GM19397 (cell line): ENCODE results near the gene UNC119B.

ENCODE experiments used
- ATAC-seq: cut with Tn5 transposase; IDR thresholded peaks from one replicate; pipeline ENCODE4 v1.9.1; 2021; ENCODE audit warnings: mild to moderate bottlenecking, moderate library complexity; ENCODE audit not compliant: unreplicated experiment

The UNC119B gene

DNA sequence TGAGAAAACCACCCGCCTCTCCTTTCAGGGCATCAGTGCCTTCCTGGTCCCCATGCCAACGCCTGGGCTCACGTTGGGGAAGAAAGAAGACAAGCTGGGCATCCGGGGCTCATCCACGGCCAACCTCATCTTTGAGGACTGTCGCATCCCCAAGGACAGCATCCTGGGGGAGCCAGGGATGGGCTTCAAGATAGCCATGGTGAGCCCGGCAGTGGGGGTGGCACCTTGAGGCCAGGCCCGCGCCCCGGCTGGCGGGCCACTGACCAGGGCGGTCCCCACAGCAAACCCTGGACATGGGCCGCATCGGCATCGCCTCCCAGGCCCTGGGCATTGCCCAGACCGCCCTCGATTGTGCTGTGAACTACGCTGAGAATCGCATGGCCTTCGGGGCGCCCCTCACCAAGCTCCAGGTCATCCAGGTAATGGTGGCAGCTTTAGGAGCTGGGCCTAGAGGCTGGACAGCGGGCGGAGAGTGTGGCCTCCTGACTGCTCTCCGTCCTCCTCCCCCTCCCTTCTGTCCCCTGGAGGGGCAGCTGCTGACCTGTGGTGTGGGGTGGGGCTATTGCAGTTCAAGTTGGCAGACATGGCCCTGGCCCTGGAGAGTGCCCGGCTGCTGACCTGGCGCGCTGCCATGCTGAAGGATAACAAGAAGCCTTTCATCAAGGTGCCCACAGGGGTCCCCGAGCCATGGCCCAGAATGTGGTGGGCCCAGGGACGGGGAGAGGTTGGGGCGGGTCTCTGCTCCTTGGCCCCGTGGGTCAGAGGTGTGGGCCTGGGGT lies 28.2 kb downstream of the UNC119B start:
- no peak for ATAC-seq

DNA sequence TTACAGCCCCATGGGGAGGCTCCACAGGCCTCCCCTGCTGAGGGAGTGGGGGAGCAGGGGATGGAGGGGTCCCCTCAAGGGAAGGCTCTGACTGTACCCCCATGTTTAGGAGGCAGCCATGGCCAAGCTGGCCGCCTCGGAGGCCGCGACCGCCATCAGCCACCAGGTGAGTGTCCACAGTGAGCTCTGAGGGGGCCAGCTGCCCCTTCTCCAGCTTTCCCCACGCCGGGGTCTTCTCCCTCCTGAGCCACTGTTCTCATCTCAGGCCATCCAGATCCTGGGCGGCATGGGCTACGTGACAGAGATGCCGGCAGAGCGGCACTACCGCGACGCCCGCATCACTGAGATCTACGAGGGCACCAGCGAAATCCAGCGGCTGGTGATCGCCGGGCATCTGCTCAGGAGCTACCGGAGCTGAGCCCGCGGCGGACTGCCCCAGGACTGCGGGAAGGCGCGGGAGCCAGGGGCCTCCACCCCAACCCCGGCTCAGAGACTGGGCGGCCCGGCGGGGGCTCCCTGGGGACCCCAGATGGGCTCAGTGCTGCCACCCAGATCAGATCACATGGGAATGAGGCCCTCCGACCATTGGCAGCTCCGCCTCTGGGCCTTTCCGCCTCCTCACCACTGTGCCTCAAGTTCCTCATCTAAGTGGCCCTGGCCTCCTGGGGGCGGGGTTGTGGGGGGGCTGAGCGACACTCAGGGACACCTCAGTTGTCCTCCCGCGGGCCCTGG lies 28.9 kb downstream of the UNC119B start:
- no peak for ATAC-seq

DNA sequence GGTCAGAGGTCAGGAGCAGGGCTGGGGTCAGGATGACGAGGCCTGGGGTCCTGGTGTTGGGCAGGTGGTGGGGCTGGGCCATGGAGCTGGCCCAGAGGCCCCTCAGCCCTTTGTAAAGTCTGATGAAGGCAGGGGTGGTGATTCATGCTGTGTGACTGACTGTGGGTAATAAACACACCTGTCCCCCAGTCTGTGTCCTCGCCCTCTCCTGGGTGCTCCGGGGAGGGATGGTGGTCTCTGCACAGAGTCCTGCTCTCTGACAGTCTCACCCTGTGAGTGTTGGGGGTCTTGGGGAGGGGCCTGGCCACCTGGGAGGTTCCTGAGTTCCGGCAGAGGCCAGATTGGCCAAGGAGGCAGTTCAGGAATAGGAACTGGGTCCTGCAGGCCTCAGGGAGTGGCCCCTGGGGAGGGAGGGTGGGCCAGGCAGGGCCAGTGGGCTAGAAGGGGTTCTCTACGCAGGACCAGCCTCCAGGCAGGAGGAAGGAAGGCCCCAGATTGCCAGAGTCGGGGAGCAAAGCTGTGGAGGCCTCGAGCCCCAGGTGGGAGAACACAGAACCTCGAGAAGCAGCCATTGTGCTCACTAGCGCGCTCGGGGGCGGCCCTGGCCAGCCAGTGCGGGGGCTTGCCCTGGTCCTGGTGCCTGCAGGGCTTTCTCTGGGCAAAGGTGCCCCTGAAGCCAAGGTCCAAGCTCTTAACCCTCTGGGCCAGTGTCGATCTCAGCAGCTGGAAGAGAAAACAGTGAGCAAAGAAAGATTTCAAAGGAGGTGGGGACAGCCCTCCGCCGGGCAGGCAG lies 29.8 kb downstream of the UNC119B start:
- no peak for ATAC-seq

DNA sequence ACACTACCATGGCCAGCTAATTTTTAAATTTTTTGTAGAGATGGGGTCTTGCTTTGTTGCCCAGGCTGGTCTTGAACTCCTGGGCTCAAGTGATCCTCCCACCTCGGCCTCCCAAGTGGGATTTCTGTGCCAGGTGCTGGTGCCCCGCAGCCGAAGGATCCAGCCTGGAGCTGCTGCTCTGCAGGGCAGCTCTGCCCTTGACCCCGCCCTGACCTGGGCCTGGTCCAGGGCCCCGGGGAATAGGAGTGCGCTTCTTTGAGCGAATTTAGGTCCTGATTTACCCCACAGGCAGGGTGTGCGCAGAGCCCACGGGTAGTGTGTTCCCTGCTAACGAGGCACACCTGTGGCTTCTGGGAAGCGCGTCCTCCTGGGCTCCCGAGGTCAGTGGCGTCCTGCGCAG lies 30.6 kb downstream of the UNC119B start:
- no peak for ATAC-seq

DNA sequence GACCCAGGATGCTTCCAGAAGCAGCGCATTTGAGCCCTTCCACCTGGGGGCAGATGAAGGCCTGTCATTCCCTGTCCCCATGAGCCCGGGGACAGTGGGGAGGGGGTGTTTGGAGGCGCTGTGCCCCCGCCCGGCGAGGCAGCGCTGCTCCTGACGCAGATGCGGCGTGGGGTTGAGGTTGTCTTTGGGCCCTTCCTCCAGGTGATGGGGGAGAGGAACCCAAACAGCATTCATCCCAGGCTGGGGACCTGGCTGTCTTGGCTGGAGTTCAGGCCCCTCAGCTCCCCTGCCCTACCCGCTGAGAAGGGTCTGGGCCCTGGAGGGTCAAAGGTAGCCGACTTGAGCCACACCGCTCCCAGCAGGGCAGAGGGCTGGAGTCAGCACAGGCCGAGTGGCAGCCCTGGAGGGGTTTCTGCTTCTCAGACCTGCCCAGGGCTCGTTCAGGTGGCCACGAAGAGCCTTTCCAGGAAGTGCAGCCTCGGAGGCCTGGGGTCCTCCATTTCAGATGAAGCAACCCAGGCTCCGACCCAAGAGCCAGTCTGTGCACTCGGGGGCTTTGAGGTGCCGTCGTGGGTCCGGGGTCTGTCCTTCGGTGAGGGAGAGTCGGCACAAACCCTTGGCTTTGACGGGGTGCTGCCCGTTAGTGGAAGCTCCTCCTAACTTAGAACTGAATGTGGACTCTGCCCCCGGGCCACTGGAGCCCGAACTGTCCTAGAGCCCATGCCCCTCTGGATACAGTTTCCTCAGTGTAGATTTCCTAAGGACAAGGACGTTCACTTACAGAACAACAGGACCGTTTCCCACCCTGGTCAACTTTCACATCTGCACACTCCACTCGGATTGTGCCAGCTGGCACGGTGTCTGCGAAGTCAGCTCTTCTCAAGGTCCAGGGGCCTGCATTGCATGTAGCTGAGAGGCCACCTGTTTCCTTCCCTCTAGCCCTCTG lies 31.5 kb downstream of the UNC119B start:
- ATAC-seq: no peak

DNA sequence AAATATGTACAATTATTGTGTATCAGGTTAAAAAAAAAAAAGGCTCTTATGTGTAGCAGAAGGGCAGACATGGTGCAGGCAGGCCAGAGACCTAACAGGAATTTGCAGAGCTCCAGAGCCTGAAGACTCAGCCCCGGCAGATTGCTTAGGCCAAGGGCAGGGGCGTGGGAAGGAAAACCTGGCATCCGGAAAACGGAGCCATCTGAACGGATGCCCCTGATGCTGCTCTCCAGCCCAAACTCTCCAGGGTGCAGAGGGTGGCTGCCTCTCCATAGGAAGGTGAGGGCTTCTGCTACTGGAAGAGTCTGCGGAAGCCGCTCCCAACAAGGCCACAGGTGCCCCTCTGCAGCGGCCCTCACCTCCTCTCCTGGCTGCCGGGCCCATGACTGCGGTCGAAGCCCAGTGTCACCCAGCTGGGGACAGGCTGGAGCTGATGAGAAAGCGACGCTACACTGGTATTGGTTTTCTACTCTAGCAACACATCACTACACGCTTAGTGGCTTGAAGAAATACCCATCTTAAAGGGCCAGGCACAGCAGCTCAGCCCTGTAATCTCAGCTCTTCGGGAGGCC lies 34.8 kb downstream of the UNC119B start:
- no peak for ATAC-seq

DNA sequence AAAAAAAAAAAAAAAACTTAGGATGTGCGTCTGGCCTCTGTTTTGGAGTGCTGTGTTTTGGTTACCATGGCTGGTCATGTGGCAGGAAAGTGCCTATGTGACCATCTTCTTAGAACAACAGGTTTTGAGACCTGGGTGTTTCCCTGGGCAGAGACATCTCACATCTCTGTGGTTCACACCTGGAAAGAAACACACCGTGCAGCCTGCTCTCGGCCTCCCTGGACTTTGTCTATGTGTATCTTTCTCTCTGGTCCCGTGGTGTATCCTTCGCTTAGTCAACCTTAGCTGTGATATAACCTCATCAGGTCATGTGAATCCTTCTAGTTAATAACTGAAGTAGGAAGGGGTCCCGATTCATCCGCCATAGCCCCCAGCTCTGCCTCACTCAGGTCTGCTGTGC lies 38.0 kb downstream of the UNC119B start:
- no peak for ATAC-seq

DNA sequence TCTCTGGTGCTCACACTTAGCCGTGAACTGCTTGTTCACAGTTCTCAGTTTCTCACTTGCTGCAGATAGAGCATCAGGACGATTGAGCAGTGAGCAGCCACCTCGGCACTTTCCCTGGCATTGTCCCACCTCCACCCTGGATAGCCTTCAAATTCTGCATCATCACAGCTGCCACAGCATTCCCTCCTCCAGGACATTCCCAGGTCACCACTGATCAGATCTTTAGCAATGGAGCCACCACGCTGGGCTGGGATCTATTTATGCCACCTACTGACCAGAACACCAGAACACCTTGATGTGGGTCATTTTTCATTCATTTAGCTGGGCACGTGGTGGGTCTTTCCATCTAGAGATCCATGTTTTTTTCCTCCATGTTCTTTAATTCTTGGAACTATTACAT lies 39.0 kb downstream of the UNC119B start:
- ATAC-seq: no peak

DNA sequence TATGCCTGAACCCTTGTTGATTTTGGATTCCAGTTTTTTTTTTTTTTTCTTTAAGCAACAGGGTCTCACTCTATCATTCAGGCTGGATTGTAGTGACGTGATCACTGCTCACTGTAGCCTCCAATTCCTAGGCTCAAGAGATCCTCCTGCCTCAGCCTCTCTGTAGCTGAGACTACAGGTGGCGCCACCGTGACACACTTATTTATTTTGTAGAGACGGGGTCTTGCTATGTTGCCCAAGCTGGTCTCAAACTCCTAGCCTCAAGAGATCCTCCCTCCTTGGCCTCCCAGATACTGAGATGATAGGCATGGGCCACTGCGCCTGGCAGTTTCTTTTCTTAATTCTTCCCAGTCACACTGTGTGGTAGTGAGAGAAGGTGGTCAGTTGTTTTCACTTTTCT lies 40.5 kb downstream of the UNC119B start:
- no peak for ATAC-seq

DNA sequence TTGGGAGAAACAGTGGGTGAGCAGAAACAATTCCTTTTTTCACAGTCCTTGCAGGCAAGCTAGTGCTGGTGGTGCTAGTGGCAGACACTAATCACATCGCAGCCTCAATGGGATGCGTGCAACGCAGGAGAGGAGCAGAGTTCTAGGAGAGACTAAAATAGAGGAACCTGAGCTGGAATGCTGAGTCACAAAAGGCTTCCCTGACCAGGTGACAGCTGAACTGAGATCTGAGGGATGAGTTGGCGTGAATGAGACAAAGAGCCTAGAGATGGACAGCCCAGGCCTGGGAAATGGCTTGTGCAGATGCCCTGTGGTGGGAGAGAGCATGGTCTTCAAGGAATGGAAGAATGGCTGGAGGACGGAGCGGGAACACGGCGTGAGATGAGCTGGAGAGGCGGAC lies 41.1 kb downstream of the UNC119B start:
- ATAC-seq: no peak

DNA sequence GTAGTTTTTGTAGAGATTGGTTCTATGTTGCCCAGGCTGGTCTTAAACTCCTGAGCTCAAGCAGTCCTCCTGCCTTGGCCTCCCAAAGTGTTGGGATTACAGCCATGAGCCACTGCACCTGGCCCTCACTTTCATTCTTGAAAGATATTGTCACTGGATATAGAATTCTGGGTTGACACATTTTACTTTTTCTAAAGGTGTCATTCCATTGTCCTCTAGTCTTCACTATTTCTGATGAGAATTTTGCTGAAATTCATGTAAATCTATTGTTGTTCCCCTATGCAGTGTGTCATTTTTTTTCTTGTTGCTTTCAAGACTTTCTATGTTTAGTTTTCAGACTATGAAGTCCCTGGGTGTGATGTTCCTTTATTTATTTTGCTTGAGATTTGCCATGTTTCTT lies 44.5 kb downstream of the UNC119B start:
- no peak for ATAC-seq

DNA sequence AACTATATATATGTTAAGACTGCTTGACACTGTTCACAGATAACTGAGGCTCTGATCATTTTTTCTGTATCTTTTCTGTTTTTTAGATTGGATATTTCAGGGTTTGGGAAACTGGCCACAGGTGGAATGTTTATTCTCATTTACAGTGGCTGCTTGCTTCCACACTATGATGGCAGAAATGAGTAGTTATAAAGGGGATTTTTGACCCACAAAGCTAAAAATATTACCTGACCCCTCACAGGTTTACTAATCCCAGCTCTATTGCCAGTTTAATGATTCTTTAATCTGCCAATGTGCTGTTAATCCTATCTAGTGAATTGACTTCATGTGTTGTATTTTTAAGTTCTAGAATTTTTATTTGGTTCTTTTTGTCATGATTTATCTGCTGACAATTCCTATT lies 45.0 kb downstream of the UNC119B start:
- ATAC-seq: no peak

DNA sequence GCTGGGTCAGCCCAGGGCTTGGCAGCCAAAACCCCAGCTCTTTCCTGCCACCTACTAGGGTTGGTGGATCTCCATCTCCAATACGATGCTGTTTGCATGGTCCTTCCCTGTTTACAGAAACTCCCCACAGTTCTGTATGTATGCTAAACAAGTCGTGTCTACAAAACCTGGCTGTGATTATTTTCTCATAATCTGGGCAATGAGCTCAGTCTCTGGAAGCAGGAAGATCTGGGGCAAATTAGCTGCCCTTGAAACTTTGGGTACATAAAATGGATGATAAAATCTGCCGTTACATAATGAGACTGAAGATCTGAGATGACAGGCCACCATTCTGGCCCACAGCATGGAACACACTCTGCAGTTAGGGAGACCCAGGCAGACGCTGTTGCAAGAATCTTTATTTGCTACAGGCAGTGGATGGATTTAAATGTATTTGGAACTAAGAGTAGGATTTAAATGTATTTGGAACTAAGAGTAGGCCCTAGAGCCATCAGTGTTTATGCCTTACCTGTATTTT lies 47.0 kb downstream of the UNC119B start:
- no peak for ATAC-seq

DNA sequence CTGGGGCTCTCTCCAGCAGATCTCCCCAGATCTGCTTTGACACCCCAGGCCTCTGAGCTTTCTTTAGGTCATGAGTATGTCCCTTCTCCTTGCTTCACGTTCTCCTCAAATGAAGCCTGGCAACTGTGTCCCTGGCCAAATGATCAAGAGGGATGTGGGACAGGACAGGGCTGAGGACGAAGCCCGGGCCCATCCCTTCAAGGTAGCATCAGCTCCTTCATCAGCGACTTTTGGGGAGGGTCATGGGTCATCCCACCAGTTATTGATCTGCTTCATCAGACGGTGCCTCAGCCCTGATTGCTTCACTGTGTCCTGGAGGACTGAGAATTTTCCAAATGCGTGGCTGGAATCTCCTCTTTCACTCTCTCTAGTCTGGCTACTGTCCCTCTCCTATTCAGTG lies 47.7 kb downstream of the UNC119B start:
- ATAC-seq: no peak

DNA sequence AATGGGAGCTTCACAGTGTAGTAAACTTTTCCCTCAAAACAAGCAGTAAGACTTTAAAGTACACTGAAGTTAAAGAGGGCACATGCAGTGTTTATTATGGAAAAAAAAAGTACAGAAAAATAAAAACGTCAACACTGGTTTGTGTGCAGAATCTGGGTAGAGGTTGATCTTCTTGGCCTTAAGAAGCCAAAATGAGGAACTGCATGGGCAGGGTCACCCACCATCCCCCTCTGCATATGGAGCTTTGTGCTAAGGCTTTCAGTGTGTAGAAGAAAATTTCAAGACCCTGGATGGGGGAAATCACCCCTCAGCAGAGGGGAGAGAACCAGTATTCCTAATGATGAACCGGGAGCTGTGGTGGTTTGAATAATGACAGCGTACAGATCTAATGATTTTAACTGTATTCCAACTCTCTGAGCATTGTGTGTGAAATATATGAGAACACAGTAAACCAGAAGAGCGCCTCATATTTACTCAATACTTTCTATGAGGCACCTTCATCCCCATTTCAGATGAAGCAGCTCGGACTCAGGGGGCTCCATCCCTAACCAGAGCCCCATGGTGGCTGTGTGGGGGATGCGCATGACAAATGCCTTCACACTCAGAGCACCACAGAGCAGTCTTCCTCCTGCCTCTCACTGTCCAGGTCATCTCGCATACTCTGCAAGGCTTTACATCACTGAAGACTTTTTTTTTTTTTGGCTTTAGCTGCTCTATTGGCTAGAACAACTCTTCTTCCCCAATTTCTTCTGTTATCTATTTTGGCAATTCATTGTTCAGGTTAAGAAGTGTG lies 48.7 kb downstream of the UNC119B start:
- no peak for ATAC-seq

DNA sequence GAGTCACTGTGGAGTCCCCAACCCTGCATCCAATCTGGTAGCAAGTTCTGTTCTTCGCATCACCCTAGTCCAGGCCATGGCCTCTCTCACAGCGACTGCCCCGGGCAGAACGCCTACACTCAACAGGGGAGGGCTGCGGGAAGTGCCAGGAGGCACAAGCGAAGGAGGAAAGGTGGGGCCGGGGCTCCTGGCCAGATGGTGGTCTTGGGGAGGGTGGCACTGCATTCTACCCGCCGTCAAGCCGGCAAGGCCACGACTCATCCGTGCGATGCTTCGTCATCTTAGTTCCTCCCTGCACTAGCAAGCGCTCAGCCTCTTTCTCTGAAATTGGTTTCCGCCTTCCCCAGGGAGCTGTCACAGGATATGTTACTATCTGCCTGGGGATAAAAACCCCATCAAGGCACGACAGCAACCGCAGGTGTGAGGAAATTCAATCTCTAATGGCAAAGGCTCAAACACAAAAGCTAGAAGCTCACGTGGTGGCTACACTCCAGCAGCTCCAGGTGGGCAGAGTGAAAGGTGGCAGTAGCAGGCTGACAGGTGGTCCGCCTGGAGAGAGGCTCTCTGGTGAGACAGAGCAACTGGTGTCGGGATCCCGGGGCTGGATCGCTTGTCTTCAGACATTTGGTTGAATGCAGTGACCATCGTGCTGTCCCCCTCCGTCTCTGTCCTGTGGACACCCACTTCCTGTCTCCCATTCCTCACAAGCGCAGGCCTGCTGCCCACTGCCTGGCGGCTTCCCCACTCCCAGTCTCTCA lies 49.5 kb downstream of the UNC119B start:
- ATAC-seq: no peak

DNA sequence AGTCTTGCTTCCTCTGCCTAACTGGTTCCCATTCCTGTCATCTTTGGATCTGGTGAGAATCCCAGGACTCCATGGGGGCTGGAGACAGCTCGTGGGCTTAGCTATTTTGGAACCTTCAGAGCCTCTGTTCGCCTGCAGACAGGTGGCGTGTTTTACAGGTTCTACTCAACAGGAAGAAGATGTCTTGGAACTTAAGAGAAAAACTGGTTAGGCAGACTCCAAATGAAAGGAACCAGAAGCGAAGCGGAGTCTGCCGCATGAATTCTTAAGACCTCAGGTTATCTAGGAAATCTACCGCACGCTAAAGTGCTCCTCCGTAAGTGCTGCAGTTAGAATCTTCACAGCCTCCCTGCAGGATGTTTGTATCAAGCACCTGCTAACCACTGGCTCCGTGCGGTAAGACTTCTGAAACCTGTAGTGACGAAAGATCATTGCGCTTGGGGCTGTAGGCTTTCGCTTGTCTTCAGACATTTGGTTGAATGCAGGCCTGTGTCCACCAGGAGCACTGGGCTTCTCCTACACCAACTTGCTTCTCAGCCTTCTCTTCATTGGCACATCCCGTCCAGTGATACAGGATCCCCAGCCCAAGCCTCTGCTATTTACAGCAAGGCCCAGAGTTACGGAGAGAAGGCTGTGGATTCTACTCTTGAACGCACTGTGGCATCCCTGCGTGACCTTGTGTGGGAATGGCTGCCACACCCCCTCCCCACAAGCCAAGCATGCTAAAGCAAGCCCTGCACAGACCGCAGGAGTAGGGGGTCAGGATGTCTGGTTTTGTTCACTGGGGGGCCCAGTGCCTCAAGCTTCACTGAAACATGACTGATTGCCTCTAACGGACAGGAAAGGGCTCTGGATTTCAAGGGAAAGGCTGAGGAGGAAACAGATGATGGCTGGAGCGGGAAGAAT lies 50.3 kb downstream of the UNC119B start:
- ATAC-seq: no peak
